NT2/D1 (cell line): ENCODE results near the gene FRY.

Experiments used
- DNase-seq: peaks from one replicate; pipeline ENCODE4 v3.0.0-alpha.2; 2011; ENCODE audit warnings: low read depth, low spot score
- H3K27me3 ChIP-seq: 2 replicates; pipeline ENCODE4 v1.6.0; 2011; ENCODE audit warnings: mild to moderate bottlenecking; ENCODE audit not compliant: insufficient read length, insufficient read depth
- H3K36me3 ChIP-seq: 2 replicates; pipeline ENCODE4 v1.6.1; 2011; ENCODE audit warnings: mild to moderate bottlenecking, low read length, mixed read lengths; ENCODE audit not compliant: insufficient read depth, insufficient read length
- H3K4me1 ChIP-seq: 2 replicates; pipeline ENCODE4 v1.5.1; 2011; ENCODE audit not compliant: insufficient read depth, insufficient read length
- H3K4me3 ChIP-seq: 2 replicates; pipeline ENCODE4 v1.5.1; 2011; ENCODE audit warnings: low read depth; ENCODE audit not compliant: insufficient read length
- H3K9ac ChIP-seq: 2 replicates; pipeline ENCODE4 v1.6.0; 2011; ENCODE audit warnings: low read depth; ENCODE audit not compliant: insufficient read length
- H3K9me3 ChIP-seq: 2 replicates; pipeline ENCODE4 v1.5.1; 2011; ENCODE audit warnings: mild to moderate bottlenecking, low read length; ENCODE audit not compliant: insufficient read depth
- SUZ12 ChIP-seq: IDR thresholded peaks from 2 replicates; pipeline ENCODE4 v1.6.1; 2011; ENCODE audit not compliant: insufficient read length, insufficient read depth; ENCODE audit errors: extremely low read depth
- YY1 ChIP-seq: IDR thresholded peaks from 2 replicates; pipeline ENCODE4 v1.6.1; 2011; ENCODE audit not compliant: insufficient read length, insufficient read depth
- ZNF274 ChIP-seq: IDR thresholded peaks from 2 replicates; pipeline ENCODE4 v1.6.1; 2011; ENCODE audit warnings: mild to moderate bottlenecking, low read depth, low read length

FRY gene

GRCh38 chr13:32117701-32118100 is 86.1 kb downstream of the FRY start:
- H3K9me3 ChIP-seq: no peaks in the 10 kb centered on the region
- no peaks in the 10 kb centered on the region for H3K4me1 ChIP-seq
- no peak for DNase-seq
- no peaks in the 10 kb centered on the region for H3K27me3 ChIP-seq
- no peaks in the 10 kb centered on the region for H3K36me3 ChIP-seq
- TF ChIP-seq SUZ12: no peak
- TF ChIP-seq YY1: no peak
- TF ChIP-seq ZNF274: no peak
- H3K9ac ChIP-seq: no peak overlapping the region
- H3K4me3 ChIP-seq: no peak overlapping the region

GRCh38 chr13:32121316-32121715 is 89.7 kb downstream of the FRY start:
- no peak for TF ChIP-seq ZNF274
- no peak for TF ChIP-seq YY1
- H3K36me3 ChIP-seq: no peaks in the 10 kb centered on the region
- H3K27me3 ChIP-seq: no peaks in the 10 kb centered on the region
- no peak for DNase-seq
- H3K9ac ChIP-seq: no peak overlapping the region
- no peak overlapping the region for H3K4me3 ChIP-seq
- no peaks in the 10 kb centered on the region for H3K4me1 ChIP-seq
- H3K9me3 ChIP-seq: no peaks in the 10 kb centered on the region

- H3K4me3 ChIP-seq: no peak overlapping the region
- H3K27me3 ChIP-seq: no peaks in the 10 kb centered on the region
- H3K36me3 ChIP-seq: no peaks in the 10 kb centered on the region
- no peaks in the 10 kb centered on the region for H3K4me1 ChIP-seq
- H3K9me3 ChIP-seq: no peaks in the 10 kb centered on the region
- H3K9ac ChIP-seq: no peak overlapping the region
- TF ChIP-seq YY1 (no peak), SUZ12 (no peak), ZNF274 (no peak)
- DNase-seq: no peak
Observed at GRCh38 chr13:32124743-32125142, 93.2 kb downstream of the FRY start.

GRCh38 chr13:32125221-32125689 is 93.7 kb downstream of the FRY start:
- Histone ChIP-seq H3K36me3 (no peaks in the 10 kb centered on the region), H3K27me3 (no peaks in the 10 kb centered on the region), H3K9ac (no peak overlapping the region), H3K9me3 (no peaks in the 10 kb centered on the region), H3K4me1 (no peaks in the 10 kb centered on the region), H3K4me3 (no peak overlapping the region)
- no peak for DNase-seq
- TF ChIP-seq ZNF274: no peak
- TF ChIP-seq YY1: no peak
- no peak for TF ChIP-seq SUZ12

GRCh38 chr13:32125751-32126150 is 94.2 kb downstream of the FRY start:
- TF ChIP-seq SUZ12 (no peak), ZNF274 (no peak), YY1 (no peak)
- H3K27me3 ChIP-seq: no peaks in the 10 kb centered on the region
- no peaks in the 10 kb centered on the region for H3K4me1 ChIP-seq
- no peaks in the 10 kb centered on the region for H3K36me3 ChIP-seq
- H3K4me3 ChIP-seq: no peak overlapping the region
- no peak for DNase-seq
- no peaks in the 10 kb centered on the region for H3K9me3 ChIP-seq
- H3K9ac ChIP-seq: no peak overlapping the region

- TF ChIP-seq ZNF274 (no peak), SUZ12 (no peak), YY1 (no peak)
- no peaks in the 10 kb centered on the region for H3K36me3 ChIP-seq
- no peak overlapping the region for H3K9ac ChIP-seq
Observed at GRCh38 chr13:32126278-32126677, 94.7 kb downstream of the FRY start.

GRCh38 chr13:32126756-32127155 is 95.2 kb downstream of the FRY start:
- H3K4me1 ChIP-seq: no peaks in the 10 kb centered on the region
- H3K4me3 ChIP-seq: no peak overlapping the region
- no peaks in the 10 kb centered on the region for H3K36me3 ChIP-seq
- TF ChIP-seq YY1 (no peak), ZNF274 (no peak)
- H3K9ac ChIP-seq: no peak overlapping the region
- no peak for DNase-seq
- H3K27me3 ChIP-seq: no peaks in the 10 kb centered on the region
- H3K9me3 ChIP-seq: no peaks in the 10 kb centered on the region

More at GRCh38 chr13:32126278-32126677, 94.7 kb downstream of the FRY start:
- no peak for DNase-seq
- Histone ChIP-seq H3K27me3 (no peaks in the 10 kb centered on the region), H3K4me3 (no peak overlapping the region), H3K9me3 (no peaks in the 10 kb centered on the region), H3K4me1 (no peaks in the 10 kb centered on the region)

- Histone ChIP-seq H3K27me3 (no peaks in the 10 kb centered on the region), H3K9ac (no peak overlapping the region), H3K36me3 (no peaks in the 10 kb centered on the region), H3K9me3 (no peaks in the 10 kb centered on the region), H3K4me1 (no peaks in the 10 kb centered on the region), H3K4me3 (no peak overlapping the region)
- no peak for DNase-seq
- TF ChIP-seq ZNF274 (no peak), SUZ12 (no peak), YY1 (no peak)
Observed at GRCh38 chr13:32127691-32128090, 96.1 kb downstream of the FRY start.
